ENCODE measurements around the gene CCNA1.

Gene CCNA1

GRCh38 chr13:36454121-36454520 is 21.8 kb downstream of the CCNA1 start:
- DNase-seq = no peak

GRCh38 chr13:36454987-36455386 is 22.7 kb downstream of the CCNA1 start:
- DNase-seq = no peak

DNA sequence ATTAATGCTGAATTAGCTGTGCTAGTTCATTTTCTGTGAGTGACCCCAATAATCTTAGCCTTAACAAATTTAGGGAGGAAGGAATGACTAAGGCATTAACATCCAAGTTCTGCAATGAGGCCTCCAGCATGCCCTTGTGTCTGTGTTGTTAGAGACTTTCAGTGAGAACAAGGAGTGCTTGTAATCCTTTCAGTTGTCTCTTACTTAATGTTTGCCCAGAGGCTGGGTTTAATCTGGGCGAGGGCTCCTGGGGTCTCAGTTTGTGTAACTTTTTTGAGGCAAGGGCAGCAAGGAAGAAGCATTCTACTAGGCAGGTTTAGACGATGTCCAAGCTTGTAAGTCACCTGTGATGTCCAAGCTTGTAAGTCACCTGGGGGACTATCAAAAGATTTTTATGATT is 24.3 kb downstream of the CCNA1 start:
- DNase-seq = no peak

DNA sequence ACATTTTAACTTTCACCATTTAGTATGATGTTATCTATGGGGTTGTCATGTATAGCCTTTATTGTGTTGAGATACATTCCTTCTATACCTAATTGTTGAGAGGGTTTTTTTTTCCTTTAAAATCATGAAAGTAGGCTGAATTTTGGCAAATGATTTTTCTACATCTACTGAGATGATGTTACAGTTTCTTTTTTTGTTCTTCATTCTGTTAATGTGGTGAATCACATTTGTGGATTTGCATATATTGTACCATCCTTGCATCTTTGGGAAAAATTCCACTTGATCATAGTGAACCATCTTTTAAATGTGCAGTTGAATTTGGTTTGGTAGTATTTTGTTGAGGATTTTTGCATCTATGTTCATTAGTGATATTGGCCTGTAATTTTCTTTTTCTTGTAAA is 29.2 kb downstream of the CCNA1 start:
- no peak for DNase-seq

DNA sequence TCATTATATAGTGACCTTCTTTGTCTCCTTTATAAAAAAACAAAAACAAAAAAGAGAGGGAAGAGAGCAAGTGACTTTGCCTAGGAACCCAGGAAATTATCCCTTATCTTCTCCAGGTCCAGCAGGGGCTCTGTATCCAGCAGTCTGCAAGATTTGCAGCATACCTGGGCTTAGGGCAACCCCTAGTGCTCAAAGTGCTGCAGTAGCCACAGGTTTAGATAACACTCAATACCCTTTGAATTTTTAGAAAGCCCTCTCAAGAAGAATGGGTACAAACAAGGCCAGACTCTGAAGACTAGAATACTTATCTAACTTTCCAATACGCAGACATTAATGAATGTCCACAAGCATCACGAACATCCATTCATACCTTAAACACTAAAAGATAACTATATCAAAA is 43.2 kb downstream of the CCNA1 start:
- no peak for DNase-seq

DNA sequence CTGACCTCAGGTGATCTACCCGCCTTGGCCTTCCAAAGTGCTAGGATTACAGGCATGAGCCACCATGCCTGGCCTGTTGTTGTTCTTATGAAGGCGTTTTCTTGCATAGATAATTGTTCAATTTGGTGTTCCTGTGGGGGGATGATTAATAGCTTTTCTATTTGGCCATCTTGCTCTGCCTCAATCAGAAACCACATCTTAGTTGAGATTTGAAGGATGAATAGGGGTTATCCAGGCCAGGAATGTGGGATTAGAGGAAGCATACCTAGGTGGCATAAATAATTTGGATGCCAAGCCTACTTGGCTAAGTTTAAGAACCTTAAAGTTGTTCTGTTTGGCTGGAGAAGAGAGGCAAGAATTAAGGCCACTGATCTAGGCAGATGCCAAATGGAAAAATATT is 44.4 kb downstream of the CCNA1 start:
- DNase-seq = no peak

GRCh38 chr13:36480726-36481427 is 48.6 kb downstream of the CCNA1 start:
- DNase-seq = no peak

GRCh38 chr13:36490055-36490454 is 57.8 kb downstream of the CCNA1 start:
- DNase-seq = no peak
